Measurements from ENCODE around the gene ELP4. TPM values are rescaled to one million over a fixed set of nuclear protein-coding genes. Genes with fewer than 3 reads are reported as not detected.

Gene ELP4
- total and polyA plus RNA-seq, 2 experiments from 2014 or later: 28.2 to 38.3 TPM

GRCh38 chr11:31531293-31531692, 21.7 kb downstream of the ELP4 start (continued):
- TF ChIP-seq REST (IDR thresholded peaks at IDR 0.05; ENCODE audit: unreplicated experiment): no peak
- TF ChIP-seq ZNF331 (CRISPR knock-in tag; IDR thresholded peaks at IDR 0.05; ENCODE audit: low read depth): no peak
- TF ChIP-seq POLR2AphosphoS5 (IDR thresholded peaks at IDR 0.05; ENCODE audit: low read depth): no peak
- no peak for TF ChIP-seq CREB1 (CRISPR knock-in tag; IDR thresholded peaks at IDR 0.05; ENCODE audit: low read depth)
- TF ChIP-seq ETS1 (IDR thresholded peaks at IDR 0.05): no peak

GRCh38 chr11:31535479-31535878, 25.9 kb downstream of the ELP4 start:
- H3K4me3 ChIP-seq: no peak overlapping the region
- no peaks in the 10 kb centered on the region for H3K36me3 ChIP-seq (ENCODE audit: insufficient read depth)
- H3K4me1 Mint-ChIP-seq: no peaks in the 10 kb centered on the region
- no peak overlapping the region for H3K4me3 Mint-ChIP-seq
- DNase-seq (ENCODE audit: low spot score) (no peak), ATAC-seq (no peak)
- no peak overlapping the region for H2AFZ ChIP-seq
- no peaks in the 10 kb centered on the region for H3K9me2 ChIP-seq (ENCODE audit: insufficient read depth)
- no peaks in the 10 kb centered on the region for H3F3A ChIP-seq (replicated peaks; ENCODE audit: low read depth)
- H3K36me3 Mint-ChIP-seq (ENCODE audit: low read depth): peaks cover 3% of the 10 kb centered on the region; the same call in 1 of the 3 replicates
- 0 out of 2 replicates have a peak, but pooled peaks cover 4% of the 10 kb centered on the region for H4K20me1 ChIP-seq (replicated peaks; ENCODE audit: insufficient read depth)
- no peaks in the 10 kb centered on the region for H3K9me3 Mint-ChIP-seq
- no peak overlapping the region for H3K4me2 ChIP-seq
- H3K4me1 ChIP-seq (ENCODE audit: insufficient read depth): no peaks in the 10 kb centered on the region
- no peaks in the 10 kb centered on the region for H3K27me3 ChIP-seq (ENCODE audit: insufficient read depth)
- H3K27me3 Mint-ChIP-seq (ENCODE audit: insufficient read depth, low read depth, poor library complexity): no peaks in the 10 kb centered on the region
- no peak overlapping the region for H3K27ac Mint-ChIP-seq
- no peak overlapping the region for H3K27ac ChIP-seq (ENCODE audit: low read depth)
- H3K79me2 ChIP-seq (replicated peaks; ENCODE audit: insufficient read depth): no peaks in the 10 kb centered on the region
- TF ChIP-seq EZH2 (IDR thresholded peaks at IDR 0.05; ENCODE audit: low read depth, unreplicated experiment): no peak
- no peak for TF ChIP-seq ZNF331 (CRISPR knock-in tag; IDR thresholded peaks at IDR 0.05; ENCODE audit: low read depth)
- no peak for TF ChIP-seq NANOG (IDR thresholded peaks at IDR 0.05; ENCODE audit: borderline replicate concordance)
- no peak for TF ChIP-seq ZNF114 (CRISPR knock-in tag; IDR thresholded peaks at IDR 0.05)
- TF ChIP-seq STAT1 (IDR thresholded peaks at IDR 0.05; ENCODE audit: unreplicated experiment): no peak
- no peak for TF ChIP-seq ZNF462 (CRISPR knock-in tag; IDR thresholded peaks at IDR 0.05)
- no peak for TF ChIP-seq POLR2AphosphoS5 (IDR thresholded peaks at IDR 0.05; ENCODE audit: low read depth)
- no peak for TF ChIP-seq REST (IDR thresholded peaks at IDR 0.05; ENCODE audit: unreplicated experiment)
- no peak for TF ChIP-seq EZH2phosphoT487 (IDR thresholded peaks at IDR 0.05; ENCODE audit: unreplicated experiment)
- TF ChIP-seq CREB1 (CRISPR knock-in tag; IDR thresholded peaks at IDR 0.05; ENCODE audit: low read depth): no peak
